Measurements from ENCODE around the gene SELENOV. TPM values are rescaled to one million over a fixed set of nuclear protein-coding genes. Genes with fewer than 3 reads are reported as not detected.

The SELENOV gene
- total RNA-seq, 3 donors from 2014 or later, result not detected

GRCh38 chr19:39568604-39569003, 53.7 kb downstream of the SELENOV start:
- intact Hi-C loops (cut with DNase I, micrococcal nuclease), result no loop called here
- ATAC-seq (no peak), DNase-seq (no peak)
- no peaks in the 10 kb centered on the region for H3K36me3 ChIP-seq (ENCODE audit: low read depth)
- peaks cover 2% of the 10 kb centered on the region for H3K9me3 ChIP-seq
- H3K4me1 ChIP-seq (ENCODE audit: low read depth), result no peaks in the 10 kb centered on the region
- no peak for TF ChIP-seq CTCF (IDR thresholded peaks at IDR 0.05)
- no peak overlapping the region for H3K4me3 ChIP-seq

Other genes with a start within 250 kb of the SELENOV start
- gene IFNL2, start 246.7 kb upstream of the SELENOV start, total RNA-seq, result not detected
- not detected for gene IFNL1, start 218.7 kb upstream of the SELENOV start, total RNA-seq
- 1 to 10 TPM in 1 of 3 donors, under 1 TPM in 2; 0.34 to 2.3 (median 0.52) TPM for gene LRFN1, start 194.3 kb upstream of the SELENOV start, total RNA-seq
- 10 to 100 TPM; 10.3 to 23.8 (median 14.1) TPM for gene GMFG, start 179.1 kb upstream of the SELENOV start, total RNA-seq
- gene SAMD4B, start 172.7 kb upstream of the SELENOV start, total RNA-seq, result 10 to 100 TPM; 55.1 to 91.5 (median 67.4) TPM
- gene PAF1, start 124.0 kb upstream of the SELENOV start, total RNA-seq, result 10 to 100 TPM; 28.1 to 44.8 (median 32.3) TPM
- 10 to 100 TPM; 28.4 to 31.2 (median 28.8) TPM for gene MED29, start 123.8 kb upstream of the SELENOV start, total RNA-seq
- 100 to 1,000 TPM; 200 to 236 (median 235) TPM for gene ZFP36, start 108.3 kb upstream of the SELENOV start, total RNA-seq
- gene PLEKHG2, start 102.5 kb upstream of the SELENOV start, total RNA-seq, result 10 to 100 TPM in 2 of 3 donors, 1 to 10 TPM in 1; 6.5 to 26.7 (median 17.9) TPM
- gene RPS16, start 79.2 kb upstream of the SELENOV start, total RNA-seq, result 1,000 to 10,000 TPM; 1,270 to 1,804 (median 1,507) TPM
- 100 to 1,000 TPM; 101 to 122 (median 102) TPM for gene SUPT5H, start 69.6 kb upstream of the SELENOV start, total RNA-seq
- gene TIMM50, start 34.3 kb upstream of the SELENOV start, total RNA-seq, result 10 to 100 TPM; 52.6 to 57.9 (median 57.7) TPM
- gene DLL3, start 16.2 kb upstream of the SELENOV start, total RNA-seq, result not detected
- gene EID2B, start 17.7 kb downstream of the SELENOV start, total RNA-seq, result 1 to 10 TPM in 1 of 3 donors, under 1 TPM in 2; 0.20 to 4.2 (median 0.72) TPM
- gene EID2, start 25.0 kb downstream of the SELENOV start, total RNA-seq, result 10 to 100 TPM in 1 of 3 donors, 1 to 10 TPM in 2; 7.0 to 14.7 (median 9.6) TPM
- gene LGALS13, start 87.4 kb downstream of the SELENOV start, total RNA-seq, result not detected
- gene LGALS16, start 140.8 kb downstream of the SELENOV start, total RNA-seq, result not detected
- gene LGALS14, start 189.3 kb downstream of the SELENOV start, total RNA-seq, result not detected
- 1 to 10 TPM in 1 of 3 donors, not detected in 2; 1.2 TPM for gene CLC, start 222.9 kb downstream of the SELENOV start, total RNA-seq

All from mucosa of descending colon (tissue), 3 donors.